T-helper 1 cell (primary cell): ENCODE results near the gene NDUFB3.

Source experiments
- DNase-seq, 5 donors: peaks; one replicate each; pipeline ENCODE4 v3.0.0-alpha.2; 2012 to 2020

NDUFB3 gene

DNA sequence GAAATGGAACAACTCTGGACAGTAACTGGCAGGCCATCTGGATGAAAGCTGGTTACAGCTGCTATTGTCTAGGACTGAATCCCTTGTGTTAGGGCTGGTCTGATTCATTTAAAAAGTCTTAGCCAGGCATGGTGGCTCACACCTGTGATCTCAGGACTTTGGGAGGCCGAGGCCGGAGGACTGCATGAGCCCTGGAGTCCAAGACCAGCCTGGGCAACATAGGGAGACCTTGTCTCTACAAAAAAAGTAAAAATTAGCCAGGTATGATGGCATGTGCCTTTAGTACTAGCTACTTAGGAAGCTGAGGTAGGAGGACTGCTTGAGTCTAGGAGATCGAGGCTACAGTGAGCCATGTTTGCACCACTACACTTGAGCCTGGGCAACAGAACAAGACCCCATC, 28.7 kb downstream of the NDUFB3 start:
- DNase-seq: no peak

DNA sequence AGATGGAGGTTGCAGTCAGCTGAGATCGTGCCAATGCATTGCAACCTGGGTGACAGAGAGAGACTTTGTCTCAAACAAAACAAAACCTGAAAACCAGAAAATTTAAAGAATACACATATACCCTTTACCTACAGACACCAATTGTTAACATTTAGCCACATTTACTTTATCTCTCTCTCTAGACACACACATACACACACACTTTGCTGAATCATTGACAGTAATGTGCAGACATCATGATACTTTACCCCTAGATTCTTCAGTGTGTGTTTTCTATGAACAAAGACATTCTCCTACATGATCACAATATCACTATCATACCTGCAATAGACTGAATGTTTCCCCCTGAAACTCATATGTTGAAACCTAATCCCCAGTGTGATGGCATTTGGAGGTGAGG, 34.0 kb downstream of the NDUFB3 start:
- DNase-seq: no peak

DNA sequence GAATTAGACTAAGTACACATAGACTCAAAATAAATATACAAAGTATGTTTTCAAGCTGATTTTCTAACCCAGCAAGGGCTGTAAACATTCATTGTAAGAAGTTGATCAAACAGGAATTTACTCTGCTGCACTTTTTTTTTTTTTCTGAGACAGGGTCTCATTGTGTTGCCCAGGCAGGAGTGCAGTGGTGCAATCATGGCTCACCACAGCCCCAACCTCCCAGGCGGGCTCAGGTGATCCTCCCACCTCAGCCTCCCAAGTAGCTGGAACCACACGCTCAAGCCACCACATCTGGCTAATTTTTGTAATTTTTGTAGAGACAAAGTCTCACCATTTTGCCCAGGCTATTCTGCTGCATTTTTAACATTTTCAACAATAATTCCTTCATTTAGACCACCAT, 35.8 kb downstream of the NDUFB3 start:
- no peak for DNase-seq

DNA sequence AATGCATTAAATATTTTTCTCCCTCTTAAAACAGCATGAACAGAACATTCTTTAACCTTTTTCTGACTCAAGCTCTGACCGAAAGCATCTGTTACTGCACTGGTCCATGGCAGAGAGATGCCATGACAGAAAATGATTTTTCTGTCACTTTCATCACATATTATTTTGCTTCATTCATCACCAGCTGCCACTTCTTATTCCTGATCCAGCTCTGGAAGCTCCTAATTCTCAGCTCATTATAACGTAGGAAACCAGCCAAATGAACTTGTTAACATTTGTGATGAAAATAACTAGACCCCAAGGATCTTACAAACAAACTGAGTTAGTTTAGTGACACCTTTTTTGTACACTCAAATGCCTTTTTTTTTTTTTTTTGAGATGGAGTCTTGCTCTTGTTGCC, 36.5 kb downstream of the NDUFB3 start:
- DNase-seq: no peak

DNA sequence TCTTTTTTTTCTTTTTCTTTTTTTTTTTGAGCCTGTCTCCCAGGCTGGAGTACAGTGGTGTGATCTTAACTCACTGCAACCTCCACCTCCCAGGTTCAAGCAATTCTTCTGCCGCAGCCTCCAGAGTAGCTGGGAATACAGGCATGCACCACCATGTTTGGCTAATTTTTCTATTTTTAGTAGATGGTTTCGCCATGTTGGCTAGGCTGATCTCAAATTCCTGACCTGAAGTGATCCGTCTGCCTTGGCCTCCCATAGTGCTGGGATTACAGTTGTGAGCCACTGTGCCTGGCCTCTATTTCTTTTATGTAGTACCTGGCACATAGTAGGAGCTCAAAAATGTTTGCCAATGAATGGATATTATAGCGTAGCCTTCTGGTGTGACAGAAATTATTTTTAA, 37.4 kb downstream of the NDUFB3 start:
- DNase-seq: no peak

DNA sequence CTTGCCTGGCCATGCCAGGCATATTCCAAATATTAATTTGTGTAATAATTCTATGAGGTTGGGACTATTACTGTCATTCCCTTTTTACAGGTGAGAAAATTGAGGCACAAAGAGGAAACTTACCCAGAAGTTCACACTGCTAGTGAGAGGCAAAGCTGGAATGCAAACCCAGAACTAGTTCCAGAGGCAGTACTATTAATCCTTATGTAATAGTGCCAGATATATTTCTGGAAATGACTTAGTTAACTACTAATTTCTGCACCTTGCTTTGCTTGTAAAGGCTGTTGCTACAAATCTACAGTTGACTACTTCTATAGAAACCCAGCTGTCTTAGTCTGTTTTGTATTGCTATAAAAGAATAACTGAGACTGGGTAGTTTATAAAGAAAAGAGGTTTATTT, 38.8 kb downstream of the NDUFB3 start:
- DNase-seq: no peak

DNA sequence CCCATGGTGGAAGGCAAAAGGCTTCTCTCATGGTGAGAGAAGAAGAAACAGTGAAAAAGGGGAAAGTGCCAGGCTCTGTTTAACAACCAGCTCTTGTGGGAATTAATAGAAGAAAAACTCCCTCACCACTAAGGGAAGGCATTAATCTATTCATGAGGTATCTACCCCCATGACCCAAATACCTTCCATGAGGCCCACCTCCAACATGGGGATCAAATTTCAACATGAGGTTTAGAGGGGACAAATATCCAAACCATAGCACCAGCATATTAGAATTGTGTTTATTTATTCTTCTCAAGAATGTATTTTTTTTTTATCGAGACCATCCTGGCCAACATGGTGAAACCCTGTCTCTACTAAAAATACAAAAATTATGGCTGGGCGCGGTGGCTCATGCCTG, 39.3 kb downstream of the NDUFB3 start:
- no peak for DNase-seq

DNA sequence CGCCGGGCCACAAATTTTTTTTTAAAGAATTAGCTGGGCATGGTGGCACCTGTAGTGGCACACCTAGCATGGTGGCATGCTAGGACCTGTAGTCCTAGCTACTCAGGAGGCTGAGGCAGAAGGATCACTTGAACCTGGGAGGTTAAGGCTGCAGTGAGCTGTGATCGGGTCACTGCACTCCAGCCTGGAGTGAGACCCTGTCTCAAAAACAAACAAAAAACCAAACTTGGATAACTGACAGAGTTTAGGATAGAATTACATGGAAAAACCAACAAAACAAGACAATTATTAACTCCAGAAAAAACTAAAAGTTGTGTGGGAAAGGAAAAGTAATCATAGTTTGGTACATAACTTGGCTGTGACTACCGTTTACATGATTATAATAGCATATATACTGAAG, 42.5 kb downstream of the NDUFB3 start:
- DNase-seq: no peak

DNA sequence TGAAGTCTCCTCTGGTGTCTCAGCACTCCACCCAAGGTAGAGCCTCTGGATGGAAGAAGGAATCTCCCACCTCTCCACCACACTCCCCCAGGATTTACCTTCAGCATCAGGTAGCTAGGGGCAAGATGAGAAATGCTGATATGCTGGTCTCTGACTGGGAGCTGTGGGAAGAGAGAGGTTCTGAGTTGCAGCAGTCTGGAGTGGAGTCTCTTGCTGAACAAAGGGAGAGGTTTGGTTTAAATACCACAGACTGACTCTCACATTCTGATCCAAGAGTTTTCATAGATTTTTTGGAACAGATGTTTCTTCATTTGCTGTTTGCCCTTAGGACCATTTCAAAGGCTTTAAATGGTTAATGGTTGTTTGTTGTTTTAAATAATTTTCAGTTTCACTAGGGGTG, 43.0 kb downstream of the NDUFB3 start:
- DNase-seq: no peak

DNA sequence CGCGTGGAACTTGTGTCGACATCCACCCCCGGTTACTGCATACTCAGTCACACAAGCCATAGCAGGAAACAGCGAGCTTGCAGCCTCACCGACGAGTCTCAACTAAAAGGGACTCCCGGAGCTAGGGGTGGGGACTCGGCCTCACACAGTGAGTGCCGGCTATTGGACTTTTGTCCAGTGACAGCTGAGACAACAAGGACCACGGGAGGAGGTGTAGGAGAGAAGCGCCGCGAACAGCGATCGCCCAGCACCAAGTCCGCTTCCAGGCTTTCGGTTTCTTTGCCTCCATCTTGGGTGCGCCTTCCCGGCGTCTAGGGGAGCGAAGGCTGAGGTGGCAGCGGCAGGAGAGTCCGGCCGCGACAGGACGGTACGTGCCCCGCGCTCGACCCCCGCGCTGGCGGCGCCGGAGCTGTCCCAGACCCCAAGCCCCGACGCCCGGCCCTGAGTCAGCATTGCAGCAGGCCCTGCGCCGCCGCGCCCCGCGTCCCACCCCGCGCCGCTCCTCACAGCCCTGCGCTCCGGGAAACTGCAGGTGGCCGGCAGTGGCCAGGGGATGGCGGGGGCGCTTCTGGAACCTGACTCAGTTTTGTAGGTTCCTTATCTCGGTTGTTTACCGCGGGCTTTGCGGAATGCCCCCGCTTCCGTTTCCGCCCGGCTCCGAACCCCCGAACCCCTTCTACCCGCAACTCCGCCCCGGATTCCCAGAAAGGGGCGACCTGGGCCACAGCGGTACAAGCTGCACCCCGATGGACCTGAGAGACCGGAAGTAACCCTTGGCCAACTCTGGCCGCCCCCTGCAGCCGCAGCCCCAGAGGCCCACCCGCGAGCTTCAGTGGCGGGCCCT, 44.5 kb downstream of the NDUFB3 start, which contains the start of gene CFLAR:
CFLAR (plus strand) TSS at position 50 of the 844 bp plus-strand sequence. CDS start 13,702 bp downstream, outside the sequence.
- DNase-seq: peak; percentile 63 to 92 (median 73)

DNA sequence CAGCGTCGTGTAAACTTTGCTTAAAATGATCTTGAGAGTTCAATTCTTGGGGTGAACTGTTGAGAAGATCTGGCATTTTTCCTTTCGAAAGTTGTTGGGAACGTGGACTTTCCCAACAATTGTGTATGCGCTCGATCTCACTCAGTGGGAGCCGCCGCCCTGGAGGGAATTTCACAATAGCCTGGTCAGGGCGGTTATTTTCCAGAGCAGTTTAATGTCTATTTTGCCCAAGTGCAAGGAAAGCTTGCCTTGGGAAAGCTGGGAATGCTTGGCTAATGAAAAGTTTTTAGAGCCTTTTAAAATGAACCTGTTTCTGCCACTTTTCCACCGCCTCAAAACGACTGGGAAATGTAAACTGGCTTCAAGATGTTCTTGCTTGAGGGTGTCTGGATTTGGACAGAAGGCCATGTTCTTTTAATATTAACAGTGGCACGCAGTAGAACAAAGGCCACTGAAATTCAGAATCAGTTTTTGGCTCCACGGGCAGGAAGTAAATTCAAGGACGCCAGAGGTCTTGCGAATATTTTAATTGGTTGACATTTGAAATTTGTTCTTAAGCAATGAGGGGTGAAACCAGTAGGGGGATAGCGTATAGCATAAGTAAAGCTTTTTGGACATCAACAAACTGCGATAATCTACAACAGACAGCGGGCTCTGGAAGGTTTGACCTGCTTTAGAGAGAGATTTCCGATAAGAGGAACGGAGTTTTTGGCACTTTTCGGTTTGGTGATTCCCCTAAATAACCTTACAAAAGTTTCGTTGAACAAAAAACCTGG, 45.3 kb downstream of the NDUFB3 start:
- peak in 4 of 5 donors; percentile 28 to 89 (median 36) for DNase-seq

DNA sequence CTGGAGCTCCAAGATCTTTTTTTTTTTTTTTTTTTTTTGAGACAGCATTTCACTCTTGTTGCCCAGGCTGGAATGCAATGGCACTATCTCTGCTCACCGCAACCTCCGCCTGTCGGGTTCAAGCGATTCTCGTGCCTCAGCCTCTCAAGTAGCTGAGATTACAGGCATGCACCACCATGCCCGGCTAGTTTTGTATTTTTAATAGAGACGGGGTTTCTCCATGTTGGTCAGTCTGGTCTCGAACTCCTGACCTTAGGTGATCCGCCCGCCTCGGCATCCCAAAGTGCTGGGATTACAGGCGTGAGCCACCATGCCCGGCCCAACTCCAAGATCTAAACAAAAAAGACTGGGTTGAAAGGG, 45.9 kb downstream of the NDUFB3 start:
- peak in 1 of 5 donors; percentile 32 for DNase-seq

DNA sequence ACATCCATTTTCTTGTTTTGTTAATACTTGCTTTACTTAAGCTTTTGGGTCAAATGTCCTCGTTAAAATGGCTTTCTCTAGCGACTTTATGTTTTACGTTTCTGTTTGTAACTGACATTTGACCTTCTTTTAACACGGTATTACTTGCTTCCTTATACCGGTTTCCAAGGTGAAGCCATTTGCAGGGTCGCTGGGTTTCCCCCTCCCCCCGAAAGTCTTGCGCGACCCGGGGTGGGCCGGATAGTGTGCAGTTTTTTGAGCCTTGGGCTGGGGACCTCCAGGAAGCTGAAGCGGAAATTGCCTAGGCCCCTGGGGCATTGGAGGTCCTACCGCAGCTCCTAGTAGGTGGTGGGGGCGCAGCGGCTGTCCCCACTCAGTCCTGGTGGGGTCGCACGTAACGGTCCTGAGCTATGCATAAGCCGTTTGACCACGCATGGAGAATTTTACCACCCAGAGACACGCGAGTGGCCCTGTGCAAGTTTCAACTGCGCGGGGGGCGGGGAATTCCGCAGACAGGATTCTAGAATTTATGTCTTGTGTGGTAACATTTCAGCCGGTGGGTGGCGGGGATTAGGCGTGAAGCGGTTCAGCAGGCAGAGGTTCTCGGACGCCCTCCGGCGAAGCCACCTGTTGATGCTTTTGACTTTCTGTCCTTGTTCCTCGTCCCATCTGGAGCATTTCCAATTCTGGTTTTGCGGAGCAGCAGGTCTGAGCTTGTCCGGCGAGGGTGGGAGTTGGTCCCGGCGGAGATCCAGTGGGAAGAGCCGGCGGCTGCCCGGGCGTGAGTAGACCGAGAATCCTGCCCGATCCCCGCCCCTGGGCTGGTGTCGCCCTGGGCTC, 46.5 kb downstream of the NDUFB3 start:
- peak; percentile 72 to 90 (median 76) for DNase-seq

DNA sequence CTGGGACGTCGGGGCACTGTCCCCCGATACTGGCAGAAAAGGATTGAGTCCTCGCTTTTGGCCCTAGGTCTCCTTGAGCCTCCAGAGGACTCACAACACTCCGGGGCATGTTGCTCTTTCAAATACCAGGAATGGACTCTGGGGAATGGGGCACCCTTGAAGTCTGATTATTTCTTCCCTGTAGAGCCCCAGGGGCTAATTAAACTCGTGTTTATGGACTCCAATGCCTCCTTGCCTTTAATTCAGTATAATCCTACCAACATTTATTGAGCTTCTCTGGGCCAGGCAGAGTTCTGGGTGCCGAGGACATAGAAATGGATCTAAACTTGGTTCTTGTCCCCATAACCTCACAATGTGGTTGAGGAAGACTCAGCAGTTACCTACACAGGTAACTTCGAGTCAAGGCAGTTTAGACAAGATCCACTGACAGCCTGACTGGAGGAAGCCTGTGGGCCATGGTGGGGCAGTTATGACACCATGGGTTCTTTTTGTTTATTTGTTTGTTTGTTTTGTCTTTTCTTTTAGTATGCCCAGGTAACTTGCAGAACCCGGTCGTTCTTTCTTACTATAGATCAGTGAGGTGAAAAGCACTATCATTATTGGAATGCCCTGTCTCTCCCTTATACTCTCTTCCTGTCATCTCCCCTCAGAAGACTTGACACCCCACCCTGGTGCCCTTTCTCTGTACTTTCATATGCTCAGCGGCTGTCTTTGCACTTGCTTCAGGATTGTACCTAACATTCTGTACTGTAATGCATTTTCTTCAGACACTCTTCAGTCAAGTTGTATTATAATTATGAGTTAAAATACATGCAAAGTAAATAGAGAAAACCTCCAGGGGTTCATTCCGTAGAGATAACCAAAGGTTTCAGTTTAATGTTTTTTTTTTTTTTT, 47.4 kb downstream of the NDUFB3 start:
- peak in 1 of 5 donors; percentile 50 for DNase-seq

DNA sequence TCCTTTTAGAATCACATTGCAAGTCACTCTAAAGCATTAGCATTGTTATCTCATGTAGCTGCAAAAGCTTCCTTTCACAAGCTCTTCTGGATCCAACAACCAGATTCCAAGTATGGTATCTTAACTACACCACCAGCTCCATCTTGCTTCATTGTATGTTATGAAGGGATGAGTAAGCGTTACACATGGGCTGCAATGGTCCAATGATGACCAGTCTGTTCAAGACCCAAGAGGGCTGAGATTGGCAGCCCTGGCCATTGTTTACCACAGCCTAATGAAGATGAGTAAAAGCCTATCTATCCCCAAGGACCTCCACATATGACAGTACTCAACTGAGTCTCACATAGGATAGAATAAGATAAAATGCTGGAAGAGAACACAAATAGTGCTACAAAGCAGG, 50.5 kb downstream of the NDUFB3 start:
- peak in 1 of 5 donors; percentile 36 for DNase-seq

DNA sequence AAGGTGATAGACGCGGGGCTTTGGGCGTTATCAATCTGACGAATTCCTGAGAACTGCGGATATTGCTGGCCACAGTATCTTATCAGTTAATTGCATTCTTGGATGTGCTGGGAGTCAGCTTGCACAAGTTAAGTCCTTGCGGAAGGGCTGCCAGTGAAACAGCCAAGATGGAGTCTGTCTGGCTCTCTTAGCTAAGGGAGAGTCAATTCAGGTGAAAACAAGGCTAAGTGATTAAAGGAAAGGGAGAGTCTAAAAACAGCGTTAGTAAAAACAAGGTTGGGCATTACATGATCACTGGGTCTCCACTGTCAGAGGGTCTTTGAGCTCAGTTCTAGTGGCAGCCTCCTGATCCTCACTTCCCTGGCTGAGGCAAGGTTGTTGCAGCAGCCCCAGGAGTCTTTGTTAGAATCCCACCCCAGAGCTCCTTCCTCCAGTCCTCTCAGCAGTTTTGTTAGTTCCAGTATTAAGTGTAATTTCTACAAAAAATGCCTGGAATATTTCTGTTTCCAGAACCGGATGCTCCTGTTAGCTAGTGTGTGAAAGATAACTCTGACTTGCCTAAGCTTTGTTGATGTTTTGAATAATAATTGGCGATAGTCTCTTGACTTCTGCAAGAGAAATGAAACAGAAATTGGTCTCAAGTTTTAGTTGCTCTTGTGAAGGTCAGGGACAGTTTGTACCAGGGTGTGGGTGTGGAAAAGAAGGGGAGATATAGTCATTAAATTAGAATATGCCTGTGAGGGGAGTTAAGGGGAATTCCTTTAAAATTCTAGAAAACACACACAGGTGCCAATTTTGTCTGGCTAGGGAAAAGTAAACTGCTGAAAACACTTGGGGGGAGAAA, 54.7 kb downstream of the NDUFB3 start:
- DNase-seq: peak in 1 of 5 donors; percentile 40

DNA sequence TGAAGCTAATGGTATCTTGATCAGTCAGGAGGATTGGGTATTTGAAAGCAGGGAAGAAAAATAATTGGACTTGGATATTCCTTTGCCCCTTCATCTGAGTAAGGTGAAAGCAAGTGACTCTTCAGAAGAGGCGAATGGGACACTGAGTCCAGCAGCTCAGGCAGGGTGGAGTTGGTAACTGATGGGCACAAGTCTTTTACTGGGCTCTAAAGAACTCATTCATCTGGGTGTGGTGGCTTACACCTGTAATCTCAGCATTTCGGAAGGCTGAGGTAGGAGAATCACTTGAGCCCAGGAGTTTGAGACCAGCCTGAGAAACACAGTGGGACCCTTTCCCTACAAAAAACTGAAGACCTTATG, 55.3 kb downstream of the NDUFB3 start:
- DNase-seq: peak in 1 of 5 donors; percentile 38

DNA sequence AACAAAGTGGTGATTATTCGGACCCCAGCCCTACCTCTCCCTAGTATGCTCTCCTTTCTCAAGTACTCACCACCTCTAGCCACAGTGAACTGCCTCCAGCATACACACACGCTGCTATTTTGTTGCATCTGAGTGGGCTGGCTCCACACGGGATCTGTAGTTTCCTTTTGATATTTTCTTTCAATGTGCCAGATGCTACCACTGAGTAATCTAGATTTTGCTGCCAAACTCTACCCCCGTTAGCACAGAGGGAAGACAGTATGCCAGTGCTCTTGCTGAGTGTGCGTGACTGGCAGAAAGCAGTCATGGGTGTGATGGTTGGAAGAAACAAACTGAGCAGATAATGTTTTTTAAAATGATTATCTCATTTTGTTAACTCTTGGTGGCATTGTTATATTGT, 55.8 kb downstream of the NDUFB3 start:
- peak in 1 of 5 donors; percentile 69 for DNase-seq

DNA sequence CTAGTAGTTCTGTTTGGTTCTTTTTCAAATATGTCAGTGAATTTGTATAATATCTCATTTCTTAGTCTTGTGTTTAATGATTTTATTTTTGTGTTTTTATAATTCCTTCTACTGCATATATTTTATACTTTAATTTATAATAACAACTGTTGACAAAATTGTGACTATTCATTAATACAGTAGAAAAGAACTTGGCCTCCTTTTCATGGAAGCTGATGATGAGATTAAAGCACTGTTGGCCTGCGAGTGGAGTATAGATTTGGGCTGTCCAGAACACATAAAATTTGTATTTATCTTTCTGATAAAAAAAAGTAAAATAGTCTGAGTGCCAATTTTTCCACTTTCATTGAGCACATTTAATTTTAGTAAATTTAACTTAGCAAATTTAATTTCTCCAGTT, 56.2 kb downstream of the NDUFB3 start:
- DNase-seq: no peak

DNA sequence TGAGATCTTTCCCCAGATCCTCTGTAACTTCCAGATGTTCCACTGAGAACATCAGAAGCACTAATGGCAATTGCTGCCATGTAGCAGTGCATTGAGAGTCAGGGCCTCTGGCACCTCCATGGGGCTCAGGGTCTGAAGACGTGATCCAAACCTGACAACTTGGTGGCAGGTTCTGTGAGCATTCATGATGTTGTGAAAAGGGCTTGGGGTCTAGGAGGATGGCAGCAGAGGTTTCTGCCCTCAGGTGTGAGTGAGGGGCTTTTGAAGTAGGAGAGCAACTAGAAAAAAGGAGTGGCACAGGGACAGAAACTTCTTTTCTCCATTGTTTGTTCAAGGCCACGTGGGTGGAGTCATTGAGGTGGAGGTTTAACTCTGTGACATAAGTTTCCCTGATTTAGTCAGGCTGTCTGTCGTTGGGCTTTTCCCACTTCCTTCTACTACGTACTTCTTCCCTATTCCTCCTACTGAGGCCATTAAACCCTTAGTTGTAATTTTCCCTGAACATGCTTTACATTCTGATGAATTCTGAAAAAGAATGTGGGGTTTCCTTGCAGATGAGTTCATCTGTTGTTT, 57.2 kb downstream of the NDUFB3 start:
- DNase-seq: peak in 1 of 5 donors; percentile 68
